ELR (cell line): Measurements from ENCODE around the gene DENND4C.
"Not testable (repeated sequence)": the region's sequence is repeated elsewhere in the genome, so short reads cannot be mapped to it uniquely, and the experiment has no call there.

Source experiments
- DNase-seq: peaks from one replicate; pipeline ENCODE4 v3.0.0-alpha.2; 2015; ENCODE audit warnings: low read depth

The DENND4C gene

DNA sequence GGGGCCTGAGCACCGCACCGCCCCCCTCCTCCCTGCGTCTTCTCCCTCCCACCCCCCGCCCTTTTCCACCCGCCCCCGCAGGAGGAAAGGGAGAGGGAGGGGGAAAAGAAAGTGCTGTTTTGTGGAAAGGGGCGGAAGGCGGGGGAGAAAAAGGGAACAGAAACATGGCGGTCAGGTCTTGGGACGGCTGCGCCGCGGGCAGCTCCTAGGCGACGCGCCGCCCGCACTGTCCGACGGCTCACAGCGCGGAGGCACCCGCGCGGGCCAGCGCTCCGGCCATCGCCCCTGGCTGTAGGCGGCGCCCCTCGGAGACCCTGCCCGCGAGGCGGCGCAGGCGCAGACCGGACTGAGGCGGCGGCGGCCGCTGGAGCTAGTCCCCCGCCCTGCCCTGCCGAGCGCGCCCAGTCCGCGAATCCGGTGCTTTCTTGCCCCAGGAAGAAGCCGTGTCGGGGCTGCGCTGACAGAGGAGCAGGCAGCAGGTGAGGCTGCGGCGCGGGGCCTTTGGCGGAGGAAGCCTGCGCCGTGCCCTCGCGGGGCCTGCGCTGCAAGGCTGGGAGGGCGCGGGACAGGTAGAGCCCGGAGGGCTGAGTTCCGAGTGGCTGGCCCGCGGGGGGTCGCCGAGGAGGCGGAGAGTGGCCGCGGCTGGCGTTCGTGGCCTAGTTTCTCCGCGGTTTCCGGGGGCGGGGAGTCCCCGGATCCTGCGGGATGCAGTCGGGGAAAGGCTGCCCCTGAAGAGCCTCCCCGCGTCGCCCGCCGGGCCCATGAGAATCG, at the start of gene DENND4C:
Gene DENND4C (plus strand): TSS at position 339 of the 771 bp plus-strand sequence. CDS start 45,482 bp downstream, outside the sequence.
- DNase-seq = peak; percentile 87

- DNase-seq = no peak
These were observed 49.5 kb upstream of the DENND4C start for GRCh38 chr9:19180991-19181390.

DNA sequence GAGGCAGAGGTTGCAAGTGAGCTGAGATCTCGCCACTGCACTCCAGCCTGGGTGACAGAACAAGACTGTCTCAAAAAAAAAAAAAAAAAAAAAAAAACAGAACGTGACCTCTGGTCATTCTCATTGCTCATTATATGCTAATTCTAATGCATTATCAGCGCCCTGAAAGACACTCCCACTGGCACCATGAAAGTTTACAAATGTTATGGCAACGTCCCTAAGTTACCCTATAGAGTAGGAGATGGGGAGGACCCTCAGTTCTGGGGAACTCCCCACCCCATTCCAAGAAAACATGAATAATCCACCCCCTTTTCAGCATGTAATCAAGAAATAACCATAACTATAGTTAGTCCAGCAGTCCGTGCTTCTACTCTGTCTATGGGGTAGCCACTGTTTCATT, 48.9 kb upstream of the DENND4C start:
- DNase-seq = no peak

DNA sequence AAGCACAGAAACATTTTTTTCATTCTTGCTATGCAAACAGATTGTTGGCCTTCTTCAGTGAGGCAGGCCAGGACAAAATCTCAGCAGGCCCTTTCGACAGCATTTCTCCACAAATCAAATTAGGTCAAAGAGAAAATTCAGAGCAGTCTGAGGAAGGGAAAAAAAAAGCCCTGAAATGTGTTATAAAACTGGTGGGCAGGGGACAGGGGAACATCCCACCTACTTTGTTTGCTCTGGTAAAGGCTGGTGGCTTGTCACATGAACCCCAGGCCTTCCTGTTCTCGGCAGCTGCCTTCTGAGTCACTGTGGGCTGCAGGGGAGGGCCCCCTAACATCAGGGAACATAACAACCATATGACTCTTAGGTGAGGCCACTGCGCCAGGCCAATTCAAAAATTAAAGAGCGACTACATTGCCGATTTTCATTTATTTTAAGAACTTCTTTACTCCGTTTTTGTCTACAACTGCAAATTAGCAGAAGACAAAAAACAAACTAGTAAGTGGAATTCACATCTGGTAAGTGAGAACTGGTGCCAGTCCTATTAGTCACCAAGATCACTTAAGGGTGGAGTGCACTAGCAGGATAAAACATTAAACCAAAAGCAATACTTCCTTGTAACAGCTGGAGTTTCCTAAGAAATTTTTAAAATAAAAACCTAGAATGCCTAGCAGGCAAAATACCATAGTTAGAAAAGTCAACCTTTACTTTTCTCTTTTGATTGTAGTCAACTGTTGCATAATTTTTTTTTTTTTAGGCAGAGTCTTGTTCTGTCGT, 46.2 kb upstream of the DENND4C start:
- DNase-seq = peak; percentile 87

- DNase-seq = no peak
These were observed 45.3 kb upstream of the DENND4C start for GRCh38 chr9:19185191-19185590.

GRCh38 chr9:19186232-19186631, 44.3 kb upstream of the DENND4C start:
- no peak for DNase-seq

- no peak for DNase-seq
These were observed 41.7 kb upstream of the DENND4C start for GRCh38 chr9:19188771-19189170.

GRCh38 chr9:19192202-19193028, 38.1 kb upstream of the DENND4C start:
- no peak for DNase-seq

- no peak for DNase-seq
These were observed 37.5 kb upstream of the DENND4C start for GRCh38 chr9:19193029-19193324.

DNA sequence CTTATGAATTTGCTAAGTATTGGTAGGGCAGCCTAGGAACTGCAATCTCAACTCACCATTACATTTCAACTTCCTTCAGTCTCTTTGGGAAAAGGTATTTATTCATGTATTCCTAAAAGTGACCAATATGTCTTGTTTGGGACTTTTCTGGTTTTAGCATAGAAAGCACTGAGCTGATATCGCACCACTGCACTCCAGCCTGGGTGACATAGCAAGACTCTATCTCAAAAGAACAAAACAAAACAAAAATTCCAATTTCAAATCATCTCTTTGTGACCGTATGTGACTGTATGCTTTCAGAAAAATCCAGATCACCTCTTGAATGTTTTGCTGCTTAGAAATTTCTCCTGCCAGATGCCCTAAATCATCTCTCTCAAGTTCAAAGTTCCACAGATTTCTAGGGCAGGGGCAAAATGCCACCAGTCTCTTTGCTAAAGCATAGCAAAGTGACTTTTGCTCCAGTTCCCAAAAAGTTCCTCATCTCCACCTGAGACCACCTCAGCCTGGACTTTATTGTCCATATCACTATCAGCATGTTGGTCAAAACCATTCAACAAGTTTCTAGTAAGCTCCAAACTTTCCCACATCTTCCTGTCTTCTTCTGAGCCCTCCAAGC, 37.0 kb upstream of the DENND4C start:
- not testable (repeated sequence) for DNase-seq

DNA sequence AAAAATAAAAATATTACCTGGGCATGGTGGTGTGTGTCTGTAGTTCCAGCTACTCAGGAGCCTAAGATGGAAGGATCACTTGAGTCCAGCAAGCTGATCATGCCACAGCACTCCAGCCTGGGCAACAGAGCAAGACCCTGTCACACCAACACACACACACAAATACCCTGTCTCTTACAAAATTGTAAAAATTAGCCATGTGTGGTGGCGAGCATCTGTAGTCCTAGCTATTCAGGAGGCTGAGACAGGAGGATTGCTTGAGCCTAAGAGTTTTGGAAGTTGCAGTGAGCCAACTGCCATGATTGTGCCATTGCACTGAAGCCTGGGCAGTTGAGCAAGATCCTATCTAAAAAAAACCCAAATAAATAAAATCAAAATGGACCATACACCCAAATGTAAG, 32.1 kb upstream of the DENND4C start:
- DNase-seq = no peak

DNA sequence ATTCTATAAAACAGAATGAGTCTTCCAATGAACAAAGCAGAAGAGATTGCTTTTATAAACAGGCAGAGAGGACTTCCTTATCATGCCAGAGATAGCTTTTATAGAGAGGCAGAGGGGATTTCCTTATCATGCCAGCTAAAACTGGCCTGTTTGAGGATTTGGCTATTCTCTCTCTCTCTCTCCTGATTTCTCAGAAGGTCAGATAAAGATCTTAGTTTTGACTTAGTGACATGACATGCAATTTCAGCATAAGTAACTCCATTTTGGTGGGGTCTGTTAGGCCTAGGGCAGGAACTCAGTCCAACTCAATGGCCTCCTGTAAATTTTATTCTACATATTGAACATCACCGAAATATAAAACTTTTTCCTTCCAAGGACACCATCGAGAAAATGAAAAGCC, 31.5 kb upstream of the DENND4C start:
- DNase-seq = no peak

DNA sequence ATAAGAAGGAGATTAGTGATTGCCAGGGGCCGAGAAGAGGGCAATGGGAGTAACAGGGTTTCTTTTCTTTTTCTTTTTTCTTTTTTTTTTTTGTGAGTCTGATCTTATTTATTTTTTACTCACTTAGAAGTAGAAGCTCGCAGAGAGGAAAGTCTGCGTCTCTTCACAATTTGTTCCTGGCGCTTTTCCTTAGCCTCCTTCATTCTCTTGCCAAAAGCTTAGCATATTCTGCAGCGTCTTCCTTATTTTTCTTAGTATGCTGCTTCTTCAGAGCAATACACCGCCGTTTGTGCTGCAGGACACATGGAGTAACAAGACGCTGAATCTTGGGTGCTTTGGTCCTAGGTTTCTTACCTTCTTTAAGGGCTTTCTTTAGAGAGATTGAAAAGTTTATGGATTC, 30.3 kb upstream of the DENND4C start:
- no peak for DNase-seq

GRCh38 chr9:19201899-19202891, 28.3 kb upstream of the DENND4C start:
- no peak for DNase-seq

DNA sequence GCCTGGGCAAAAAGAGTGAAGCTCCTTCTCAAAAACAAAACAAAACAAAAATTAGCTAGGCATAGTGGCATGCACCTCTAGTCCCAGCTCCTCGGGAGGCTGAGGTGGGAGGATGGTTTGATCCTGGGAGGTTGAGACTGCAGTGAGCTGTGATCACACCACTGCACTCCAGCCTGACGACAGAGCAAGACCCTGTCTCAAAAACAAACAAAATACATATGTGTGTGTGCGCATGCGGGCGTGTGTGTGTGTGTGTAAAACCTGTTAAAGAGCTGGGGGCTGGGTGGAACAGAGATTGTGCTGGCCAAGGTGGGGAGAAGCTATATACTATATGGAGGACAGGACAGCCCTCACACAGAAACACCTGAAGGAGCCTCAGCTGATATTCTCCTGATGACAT, 27.4 kb upstream of the DENND4C start:
- no peak for DNase-seq

DNA sequence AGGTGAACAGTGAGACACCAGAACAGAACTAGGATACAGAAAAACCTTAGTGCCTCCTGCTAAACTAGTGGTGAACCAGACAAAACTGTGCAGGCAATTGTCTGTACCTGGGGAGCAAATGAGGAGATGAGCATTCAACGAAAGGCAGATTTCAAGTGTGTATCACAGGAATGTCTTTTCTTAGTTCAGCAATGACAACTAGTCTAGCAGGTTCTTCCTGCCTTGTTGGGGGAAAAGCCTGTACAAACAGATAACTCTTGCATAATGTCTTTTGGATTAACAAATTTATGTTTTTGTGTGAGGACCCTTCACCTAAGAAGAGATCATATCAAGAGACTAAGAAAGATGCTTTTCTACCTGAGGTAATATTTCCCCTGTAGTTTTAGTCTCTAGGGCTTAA, 21.8 kb upstream of the DENND4C start:
- DNase-seq = no peak

- no peak for DNase-seq
These were observed 21.3 kb upstream of the DENND4C start for GRCh38 chr9:19209188-19209587.

DNA sequence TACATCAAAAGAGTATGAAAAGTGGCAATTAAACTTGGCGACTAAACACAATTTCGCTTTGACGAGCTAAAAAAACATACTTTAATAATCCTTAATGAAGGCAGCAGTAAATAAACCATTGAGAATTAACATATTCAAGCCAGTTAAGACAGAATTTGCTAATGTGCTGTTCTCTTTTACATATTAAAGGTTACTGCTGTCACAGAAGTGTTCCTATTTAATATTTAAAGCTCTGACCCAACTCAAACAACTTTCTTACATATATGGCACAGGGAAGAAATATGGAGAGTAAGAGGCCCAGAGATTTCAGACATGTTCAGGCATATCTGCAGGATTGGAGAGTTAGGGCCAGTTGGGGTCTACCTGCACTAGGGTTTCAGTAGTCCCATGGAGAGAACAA, 16.7 kb upstream of the DENND4C start:
- DNase-seq = no peak

DNA sequence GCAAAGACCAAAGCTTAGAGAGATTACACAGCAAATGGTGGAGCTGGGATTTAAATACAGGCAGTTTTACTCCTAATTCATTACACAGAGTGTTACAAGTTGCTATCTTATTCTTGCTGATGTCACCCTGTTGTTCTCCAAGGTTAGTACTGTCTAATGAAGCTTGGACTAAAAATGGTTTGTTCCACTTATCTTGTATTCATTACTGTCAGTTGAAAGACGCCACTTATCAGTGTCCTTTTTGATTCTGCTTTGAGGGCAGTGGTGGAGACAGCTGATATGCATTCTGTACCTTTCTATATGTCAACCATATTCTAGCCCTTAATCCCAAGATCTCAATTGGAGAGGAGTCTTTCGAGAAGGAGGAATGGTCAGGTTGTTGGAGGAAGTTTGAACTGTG, 14.0 kb upstream of the DENND4C start:
- DNase-seq = no peak

DNA sequence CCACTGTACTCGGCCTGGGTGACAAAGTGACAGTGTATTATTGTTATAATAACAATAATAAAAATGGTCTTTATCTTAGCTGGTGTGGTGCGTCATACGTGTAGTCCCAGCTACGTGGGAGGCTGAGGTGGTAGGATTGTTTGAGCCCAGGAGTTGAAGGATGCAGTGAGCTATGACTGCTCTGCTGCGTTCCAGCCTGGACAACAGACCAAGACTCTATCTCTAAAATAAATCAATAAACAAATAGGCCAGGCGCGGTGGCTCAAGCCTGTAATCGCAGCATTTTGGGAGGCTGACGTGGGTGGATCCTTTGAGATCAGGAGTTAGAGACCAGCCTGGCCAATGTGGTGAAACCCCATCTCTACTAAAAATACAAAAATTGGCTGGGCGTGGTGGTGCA, 9.2 kb upstream of the DENND4C start:
- DNase-seq = no peak

GRCh38 chr9:19223724-19224123, 6.8 kb upstream of the DENND4C start:
- DNase-seq = no peak
